LNCaP clone FGC (cell line): Measurements from ENCODE around the gene ITGA8.

Source experiments
- DNase-seq: peaks from one replicate; pipeline ENCODE4 v3.0.0-alpha.2; 2011; ENCODE audit warnings: low read depth
- H3K4me3 ChIP-seq: 2 replicates; pipeline ENCODE4 v1.5.1; 2011; ENCODE audit warnings: mild to moderate bottlenecking, low read depth, low read length, control low read depth
- TF ChIP-seq, protein P1 (sequence below): IDR thresholded peaks from 2 replicates; pipeline ENCODE4 v1.5.1; 2012; ENCODE audit warnings: mild to moderate bottlenecking; ENCODE audit not compliant: control insufficient read depth, insufficient read depth; ENCODE audit errors: extremely low read depth

ITGA8 gene

DNA sequence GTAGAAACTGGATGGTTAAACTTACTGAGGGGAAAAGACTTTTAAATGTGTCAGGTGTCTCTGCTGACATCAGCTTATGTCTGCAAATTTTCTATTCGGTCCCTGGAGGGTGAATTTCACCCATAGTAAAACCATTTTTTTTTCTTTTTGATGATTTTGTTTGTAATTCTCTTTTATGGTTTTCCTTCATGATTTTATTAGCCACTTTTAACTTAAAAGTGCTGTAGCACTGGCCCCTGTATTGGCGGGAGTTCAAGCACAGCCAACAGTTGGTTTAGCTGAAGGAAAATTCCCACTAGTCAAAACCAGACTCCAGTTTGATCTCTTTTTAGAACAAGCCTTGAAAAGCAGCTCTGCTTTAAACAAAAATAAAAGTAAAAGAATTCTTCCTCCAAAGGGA lies 5.0 kb upstream of the ITGA8 start:
- DNase-seq = no peak
- no peak overlapping the region for H3K4me3 ChIP-seq
- TF ChIP-seq, protein P1, sequence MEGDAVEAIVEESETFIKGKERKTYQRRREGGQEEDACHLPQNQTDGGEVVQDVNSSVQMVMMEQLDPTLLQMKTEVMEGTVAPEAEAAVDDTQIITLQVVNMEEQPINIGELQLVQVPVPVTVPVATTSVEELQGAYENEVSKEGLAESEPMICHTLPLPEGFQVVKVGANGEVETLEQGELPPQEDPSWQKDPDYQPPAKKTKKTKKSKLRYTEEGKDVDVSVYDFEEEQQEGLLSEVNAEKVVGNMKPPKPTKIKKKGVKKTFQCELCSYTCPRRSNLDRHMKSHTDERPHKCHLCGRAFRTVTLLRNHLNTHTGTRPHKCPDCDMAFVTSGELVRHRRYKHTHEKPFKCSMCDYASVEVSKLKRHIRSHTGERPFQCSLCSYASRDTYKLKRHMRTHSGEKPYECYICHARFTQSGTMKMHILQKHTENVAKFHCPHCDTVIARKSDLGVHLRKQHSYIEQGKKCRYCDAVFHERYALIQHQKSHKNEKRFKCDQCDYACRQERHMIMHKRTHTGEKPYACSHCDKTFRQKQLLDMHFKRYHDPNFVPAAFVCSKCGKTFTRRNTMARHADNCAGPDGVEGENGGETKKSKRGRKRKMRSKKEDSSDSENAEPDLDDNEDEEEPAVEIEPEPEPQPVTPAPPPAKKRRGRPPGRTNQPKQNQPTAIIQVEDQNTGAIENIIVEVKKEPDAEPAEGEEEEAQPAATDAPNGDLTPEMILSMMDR = no peak

DNA sequence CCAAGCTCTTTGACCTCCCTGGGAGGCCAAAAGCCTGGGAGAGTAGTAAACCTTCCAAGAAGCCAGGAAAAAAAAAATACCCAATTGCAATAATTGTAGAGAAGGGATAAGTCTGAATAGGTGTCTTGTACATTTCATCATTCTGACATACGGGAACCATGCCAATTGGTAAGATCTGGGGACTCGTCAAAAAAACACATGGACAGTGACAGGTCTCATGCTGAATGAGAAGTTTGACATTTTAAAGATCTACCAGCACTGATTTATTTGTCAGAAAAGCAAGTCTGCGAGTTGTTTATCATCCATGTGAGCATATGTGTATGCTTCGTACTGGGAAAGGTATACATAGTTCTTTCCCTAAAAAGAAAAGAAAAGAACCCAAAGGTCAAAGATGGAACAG lies 4.1 kb upstream of the ITGA8 start:
- DNase-seq = no peak
- H3K4me3 ChIP-seq = no peak overlapping the region
- TF ChIP-seq, protein P1 = no peak

DNA sequence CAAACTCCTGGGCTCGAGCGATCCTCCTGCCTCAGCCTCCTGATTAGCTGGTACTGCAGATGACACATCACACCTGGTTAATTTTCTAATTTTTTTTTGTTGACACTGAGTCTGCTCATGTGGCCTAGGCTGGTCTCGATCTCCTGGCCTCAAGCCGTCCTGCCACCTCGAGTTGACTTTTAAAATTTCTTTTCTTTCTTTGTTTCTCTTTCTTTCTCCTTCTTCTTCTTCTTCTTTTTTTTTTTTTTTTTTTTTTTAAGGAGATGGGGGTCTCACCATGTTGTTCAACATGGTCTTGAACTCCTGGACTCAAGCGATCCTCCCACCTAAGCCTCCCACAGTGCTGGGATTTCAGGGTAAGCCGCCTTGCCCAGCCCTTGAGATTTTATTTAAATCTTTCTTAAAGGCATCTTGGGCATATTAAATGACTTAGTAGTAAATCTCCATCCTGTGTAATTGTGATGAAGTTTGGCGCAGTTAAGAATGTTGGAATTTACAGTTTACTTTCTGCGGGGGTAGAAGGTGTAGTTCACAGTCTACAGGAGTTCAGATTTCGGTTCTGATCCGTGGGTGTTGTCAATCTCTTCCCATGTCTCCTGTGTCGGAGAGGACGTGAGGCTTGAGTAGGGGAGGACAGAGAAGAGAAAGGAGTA lies 1.0 kb upstream of the ITGA8 start:
- TF ChIP-seq, protein P1 = no peak
- no peak overlapping the region for H3K4me3 ChIP-seq
- DNase-seq = no peak

DNA sequence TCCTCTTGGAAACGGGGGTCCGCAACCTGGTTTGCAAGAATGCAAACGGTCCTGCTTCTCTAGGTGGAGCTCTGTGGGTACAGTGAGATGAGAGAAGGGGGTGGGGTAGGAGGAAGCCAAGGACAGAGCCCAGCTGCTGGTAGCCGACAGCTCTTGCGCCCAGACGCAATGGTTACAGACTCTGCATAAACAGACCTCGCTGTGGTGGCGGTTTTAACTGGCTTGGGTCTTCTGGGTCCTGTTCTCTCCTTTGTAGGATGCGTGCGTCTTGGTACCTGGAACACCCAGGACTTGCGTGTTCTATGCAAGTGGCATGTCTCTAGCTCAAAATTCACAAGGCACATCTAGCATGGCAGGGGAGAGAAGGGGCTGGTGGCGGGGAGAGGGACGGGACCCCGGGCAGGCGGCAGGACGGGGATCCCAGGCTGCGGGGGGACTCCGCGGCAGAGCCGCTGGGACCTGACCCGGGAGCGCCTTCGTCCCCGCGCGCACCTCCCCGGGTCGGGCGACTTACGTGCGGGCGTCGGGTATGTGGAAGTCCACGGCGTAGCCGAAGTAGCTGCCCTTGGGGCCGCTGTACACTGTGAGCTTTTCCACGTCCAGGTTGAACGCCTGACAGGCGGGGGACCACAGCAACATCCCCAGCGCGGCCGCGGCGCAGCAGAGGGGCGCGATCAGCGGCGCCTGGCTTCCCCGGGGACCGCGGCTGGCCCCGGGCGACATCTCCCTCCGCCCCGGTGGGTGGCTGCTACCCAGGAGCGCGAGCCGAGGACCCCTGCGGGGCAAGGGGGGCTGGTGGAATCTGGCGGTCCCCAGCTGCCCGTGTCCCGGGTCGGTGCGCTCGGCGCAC lies 448 bp downstream of the ITGA8 start:
- DNase-seq = no peak
- TF ChIP-seq, protein P1 = no peak
- H3K4me3 ChIP-seq = peak overlapping the region; percentile 25

DNA sequence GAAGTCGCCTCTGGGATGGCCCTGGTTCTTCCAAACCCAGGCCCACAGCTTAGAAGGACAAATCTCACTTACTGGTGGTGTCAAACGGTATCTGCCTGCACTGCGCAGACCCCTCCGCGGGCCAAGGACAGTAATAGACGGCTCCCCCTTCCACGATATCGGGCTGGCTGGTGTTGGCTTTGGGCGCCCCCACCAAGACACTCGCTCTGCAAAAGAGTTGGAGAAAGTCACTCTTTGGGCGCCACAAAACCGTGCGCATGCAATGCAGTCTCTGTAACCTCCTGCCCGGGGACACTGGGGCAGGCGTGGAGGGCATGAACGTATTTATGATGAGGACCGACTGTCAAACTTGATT lies 1.1 kb downstream of the ITGA8 start:
- DNase-seq = no peak
- TF ChIP-seq, protein P1 = no peak
- H3K4me3 ChIP-seq = no peak overlapping the region

DNA sequence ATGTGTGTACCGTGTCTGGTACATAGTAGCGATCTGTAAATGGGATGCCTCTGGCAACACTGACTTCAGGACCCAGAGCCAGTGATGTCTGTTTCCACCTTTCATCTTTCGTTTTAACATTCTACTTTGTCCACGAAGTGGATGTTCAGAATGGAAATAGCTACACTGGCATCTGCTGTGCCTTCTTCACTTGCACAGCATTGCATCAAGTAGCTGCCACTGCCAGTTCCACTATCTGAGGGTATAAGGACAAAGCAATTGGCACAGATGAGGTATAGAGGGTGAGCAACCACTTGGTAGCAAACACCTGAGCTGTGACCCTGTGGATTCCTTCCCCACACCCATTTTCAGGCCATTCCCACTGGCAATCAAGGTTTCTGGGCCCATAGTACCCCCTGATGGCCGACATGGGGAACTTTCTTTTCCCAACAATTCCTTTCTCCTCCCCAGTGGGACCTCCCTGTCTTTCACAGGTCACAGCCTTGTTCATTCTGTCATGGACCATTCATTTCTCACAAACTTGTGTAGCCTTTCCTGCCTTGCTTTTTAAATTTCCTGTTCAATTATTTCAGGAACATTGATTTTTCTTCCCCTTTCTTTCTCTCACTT lies 4.0 kb downstream of the ITGA8 start:
- H3K4me3 ChIP-seq = no peak overlapping the region
- no peak for DNase-seq
- TF ChIP-seq, protein P1 = peak; percentile 70
